Stimulated activated memory B cell treated with anti-CD40 and anti-IgM and Interleukin-4, amounts not matched to agents 10 μg/mL and 1 μg/mL and 100 μg/mL, for 72 hours (primary cell): Measurements from ENCODE around the gene GPATCH8.
"Not testable (repeated sequence)": the region's sequence is repeated elsewhere in the genome, so short reads cannot be mapped to it uniquely, and the experiment has no call there.

Source experiments
- ATAC-seq: fragments of 150-1000 bp; cut with Tn5 transposase; 2 replicates; pipeline ENCODE4 v1.10.0; 2021
- H3K27ac Mint-ChIP-seq: one replicate; pipeline ENCODE4 v1.8.0; 2022; ENCODE audit warnings: mild to moderate bottlenecking, mixed read lengths
- H3K27me3 Mint-ChIP-seq: one replicate; pipeline ENCODE4 v1.8.0; 2022; ENCODE audit warnings: mixed read lengths
- H3K36me3 Mint-ChIP-seq: one replicate; pipeline ENCODE4 v1.8.0; 2022; ENCODE audit warnings: mixed read lengths
- H3K4me1 Mint-ChIP-seq: one replicate; pipeline ENCODE4 v1.8.0; 2022; ENCODE audit warnings: mixed read lengths
- H3K4me3 Mint-ChIP-seq: one replicate; pipeline ENCODE4 v1.8.0; 2022; ENCODE audit warnings: mild to moderate bottlenecking, moderate library complexity, mixed read lengths
- H3K9me3 Mint-ChIP-seq: one replicate; pipeline ENCODE4 v1.8.0; 2022; ENCODE audit warnings: mixed read lengths

Gene GPATCH8

DNA sequence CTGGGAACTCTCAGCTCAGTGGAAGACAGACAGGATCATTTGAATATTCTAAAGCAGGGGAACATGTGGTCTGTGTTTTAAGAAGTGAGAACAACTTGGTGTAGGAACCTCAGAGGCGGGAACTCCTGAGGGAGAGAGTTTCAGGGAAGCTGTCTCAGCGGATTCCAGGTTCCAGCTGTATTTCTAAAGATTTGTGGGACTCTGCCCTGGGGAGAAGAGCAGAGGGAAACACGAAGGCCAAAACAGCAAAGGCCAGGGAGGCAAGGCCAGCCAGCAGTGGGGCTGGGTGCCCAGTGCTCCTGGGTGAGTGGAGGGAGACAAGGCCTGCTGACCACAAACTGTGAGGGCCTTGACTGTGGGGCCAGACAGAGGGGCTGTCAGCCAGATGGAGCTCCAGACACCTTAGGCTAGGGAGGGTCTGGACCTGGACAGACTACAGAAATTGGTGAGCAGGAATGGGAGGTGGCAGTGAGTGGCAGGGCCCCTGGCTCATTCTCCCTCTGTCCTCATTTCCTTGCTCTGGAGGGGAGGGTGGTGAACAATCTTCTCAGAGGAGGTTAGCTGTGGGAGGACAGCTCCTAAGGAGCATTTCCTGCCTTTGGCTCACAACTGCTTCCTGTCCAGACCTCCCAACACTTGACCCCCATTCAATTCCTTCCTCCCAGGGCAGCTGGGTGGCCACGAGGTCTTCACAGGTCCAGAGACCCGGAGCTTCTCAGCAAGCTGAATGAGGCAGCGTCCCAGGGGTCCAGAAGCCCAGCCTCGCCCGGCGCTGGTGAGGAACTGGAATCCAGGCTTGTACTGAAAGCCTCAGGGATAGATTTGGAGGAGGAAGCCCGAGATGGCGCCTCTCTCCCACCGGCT is 33.1 kb upstream of the GPATCH8 start:
- H3K4me1 Mint-ChIP-seq = peaks cover 19% of the 10 kb centered on the region
- ATAC-seq = no peak
- no peak overlapping the region for H3K4me3 Mint-ChIP-seq
- H3K9me3 Mint-ChIP-seq = no peaks in the 10 kb centered on the region
- no peaks in the 10 kb centered on the region for H3K36me3 Mint-ChIP-seq
- no peak overlapping the region for H3K27ac Mint-ChIP-seq
- H3K27me3 Mint-ChIP-seq = peaks cover 31% of the 10 kb centered on the region

DNA sequence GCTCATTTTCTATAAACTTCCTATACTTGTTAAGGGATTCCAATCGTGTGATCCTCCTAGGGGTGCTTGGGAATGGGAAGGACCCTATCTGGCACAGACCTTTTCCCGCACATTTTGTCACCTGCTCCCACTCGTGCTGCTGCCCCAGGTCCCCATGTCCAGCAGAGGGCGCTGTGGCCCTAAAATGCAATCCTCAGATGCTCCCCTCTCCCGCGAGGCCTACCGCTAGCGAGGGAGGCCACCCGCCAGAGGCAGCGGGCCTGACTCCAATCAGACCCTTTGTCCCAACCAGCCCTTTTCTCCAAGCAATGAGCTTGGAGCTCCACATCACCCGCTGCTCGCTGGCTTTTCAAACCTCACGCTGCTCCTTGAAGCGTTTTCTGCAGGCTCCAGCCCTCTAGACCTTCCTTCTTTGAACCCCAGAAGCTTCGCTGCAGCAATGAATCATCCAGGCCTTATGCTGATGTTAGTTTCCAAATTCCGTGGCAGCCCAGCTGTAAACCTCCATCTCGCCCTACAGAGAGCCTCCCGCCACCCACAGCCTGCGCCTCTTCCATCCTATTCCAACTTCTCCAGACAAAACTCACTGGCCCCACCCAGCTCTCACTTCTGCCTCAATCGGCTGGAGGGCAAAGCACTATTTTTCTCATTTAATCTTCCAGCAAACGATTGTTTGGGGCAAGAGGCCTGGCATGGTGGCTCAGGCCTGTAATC is 30.5 kb upstream of the GPATCH8 start:
- H3K36me3 Mint-ChIP-seq = no peaks in the 10 kb centered on the region
- peak; percentile 91 for ATAC-seq
- H3K4me3 Mint-ChIP-seq = peak overlapping the region; percentile 14
- peaks cover 5% of the 10 kb centered on the region for H3K27me3 Mint-ChIP-seq
- peaks cover 19% of the 10 kb centered on the region for H3K4me1 Mint-ChIP-seq
- no peak overlapping the region for H3K27ac Mint-ChIP-seq
- no peaks in the 10 kb centered on the region for H3K9me3 Mint-ChIP-seq

DNA sequence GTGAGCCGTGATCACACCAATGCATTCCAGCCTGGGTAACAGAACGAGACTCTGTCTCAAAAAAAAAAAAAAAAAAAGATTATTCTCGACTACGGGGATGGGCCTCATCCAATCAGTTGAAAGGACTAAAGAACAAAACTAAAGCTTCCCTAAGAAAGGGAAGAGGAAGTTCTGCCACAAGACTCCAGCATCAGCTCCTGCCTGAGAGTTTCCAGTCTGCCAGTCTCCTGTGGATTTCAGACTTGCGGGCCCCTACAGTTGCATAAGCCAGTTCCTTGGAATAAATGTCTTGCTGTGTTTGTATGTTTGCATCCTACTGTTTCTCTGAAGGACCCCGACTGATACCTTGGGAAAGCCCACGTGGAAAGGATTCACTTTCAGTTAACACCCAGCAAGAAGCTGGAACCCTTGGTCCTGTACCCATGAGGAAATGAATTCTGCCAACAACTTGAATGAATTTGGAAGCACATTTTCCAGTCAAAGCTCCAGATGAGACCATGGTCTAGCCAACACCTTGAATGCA is 27.8 kb upstream of the GPATCH8 start:
- Mint-ChIP-seq H3K4me1 (peaks cover 15% of the 10 kb centered on the region), H3K4me3 (no peak overlapping the region), H3K9me3 (peaks cover 4% of the 10 kb centered on the region)

DNA sequence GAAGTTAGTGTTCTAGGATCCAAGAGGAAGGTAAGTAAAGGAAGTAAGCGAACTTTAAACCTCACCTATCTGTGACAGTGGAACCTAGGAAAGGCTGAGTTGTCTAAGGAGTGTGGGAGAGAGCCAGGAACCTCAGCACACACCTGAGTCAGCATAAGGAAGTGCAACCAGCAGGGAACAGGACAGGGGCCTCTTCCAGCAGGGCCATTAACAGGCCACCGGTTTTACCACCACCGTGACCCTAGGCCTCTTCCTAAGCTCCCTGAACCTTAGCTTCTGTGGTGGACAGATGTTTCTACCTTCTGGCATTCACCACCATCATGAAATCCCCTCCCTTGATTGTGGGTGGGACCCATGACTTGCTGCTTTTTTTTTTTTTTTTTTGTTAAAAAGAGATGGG is 26.7 kb upstream of the GPATCH8 start:
- no peaks in the 10 kb centered on the region for H3K36me3 Mint-ChIP-seq
- H3K9me3 Mint-ChIP-seq = peaks cover 4% of the 10 kb centered on the region
- peaks cover 12% of the 10 kb centered on the region for H3K4me1 Mint-ChIP-seq
- peaks cover 9% of the 10 kb centered on the region for H3K27me3 Mint-ChIP-seq
- ATAC-seq = no peak
- no peak overlapping the region for H3K27ac Mint-ChIP-seq
- H3K4me3 Mint-ChIP-seq = no peak overlapping the region

More for the DNA sequence above, 27.8 kb upstream of the GPATCH8 start:
- Mint-ChIP-seq H3K36me3 (no peaks in the 10 kb centered on the region), H3K27ac (no peak overlapping the region), H3K27me3 (peaks cover under 1% of the 10 kb centered on the region)
- ATAC-seq = no peak

DNA sequence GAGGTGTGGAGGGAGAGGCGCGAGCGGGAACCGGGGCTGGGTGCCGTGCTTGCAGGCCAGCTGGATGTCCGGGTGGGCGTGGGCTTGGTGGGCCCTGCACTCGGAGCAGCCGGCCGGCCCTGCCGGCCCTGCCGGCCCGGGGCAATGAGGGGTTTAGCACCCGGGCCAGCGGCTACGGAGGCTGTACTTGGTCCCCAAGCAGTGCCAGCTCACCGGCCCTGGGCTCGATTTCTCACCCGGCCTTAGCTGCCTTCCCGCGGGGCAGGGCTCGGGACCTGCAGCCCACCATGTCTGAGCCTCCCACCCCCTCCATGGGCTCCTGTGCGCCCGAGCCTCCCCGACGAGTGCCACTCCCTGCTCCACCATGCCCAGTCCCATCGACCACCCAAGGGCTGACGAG is 24.7 kb upstream of the GPATCH8 start:
- no peak for ATAC-seq
- Mint-ChIP-seq H3K4me1 (no peaks in the 10 kb centered on the region), H3K9me3 (peaks cover 4% of the 10 kb centered on the region), H3K27ac (no peak overlapping the region), H3K36me3 (no peaks in the 10 kb centered on the region), H3K27me3 (peaks cover 9% of the 10 kb centered on the region), H3K4me3 (no peak overlapping the region)

DNA sequence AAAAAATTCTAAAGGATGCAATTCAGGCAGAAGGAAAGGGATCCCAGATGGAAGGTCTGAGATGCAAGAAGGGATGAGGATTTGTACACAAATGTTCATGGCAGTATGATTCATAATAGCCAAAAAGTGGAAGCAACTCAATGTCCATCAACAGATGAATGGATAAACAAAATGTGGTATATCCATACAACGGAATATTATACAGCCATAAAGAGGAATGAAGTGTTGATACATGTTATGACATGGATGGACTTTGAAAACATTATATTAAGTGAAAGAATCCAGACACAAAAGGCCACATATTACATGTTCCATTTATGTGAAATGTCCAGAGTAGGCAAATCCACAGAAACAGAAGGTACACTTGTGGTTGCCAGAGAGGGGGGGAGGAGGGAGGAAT is 23.9 kb upstream of the GPATCH8 start:
- ATAC-seq = no peak
- Mint-ChIP-seq H3K4me3 (no peak overlapping the region), H3K9me3 (peaks cover 4% of the 10 kb centered on the region), H3K36me3 (no peaks in the 10 kb centered on the region), H3K4me1 (no peaks in the 10 kb centered on the region), H3K27ac (no peak overlapping the region), H3K27me3 (peaks cover 9% of the 10 kb centered on the region)

DNA sequence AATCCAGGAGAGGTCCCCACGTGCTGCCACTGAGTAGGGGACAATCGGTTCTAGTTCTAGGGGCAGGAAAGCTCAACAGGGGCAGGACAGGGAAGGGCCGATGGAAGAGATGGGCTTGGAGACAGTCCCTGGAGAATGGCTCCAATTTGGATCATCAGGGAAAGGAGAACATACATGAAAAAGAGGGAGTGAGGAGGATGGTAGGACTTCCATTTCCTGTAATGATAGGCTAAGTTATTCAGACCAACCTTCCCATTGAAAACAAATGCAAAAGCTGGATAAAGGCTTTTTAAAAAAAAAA is 20.4 kb upstream of the GPATCH8 start:
- Mint-ChIP-seq H3K27me3 (peaks cover 32% of the 10 kb centered on the region), H3K36me3 (no peaks in the 10 kb centered on the region), H3K4me1 (no peaks in the 10 kb centered on the region), H3K9me3 (peaks cover 4% of the 10 kb centered on the region), H3K27ac (no peak overlapping the region), H3K4me3 (no peak overlapping the region)
- no peak for ATAC-seq

DNA sequence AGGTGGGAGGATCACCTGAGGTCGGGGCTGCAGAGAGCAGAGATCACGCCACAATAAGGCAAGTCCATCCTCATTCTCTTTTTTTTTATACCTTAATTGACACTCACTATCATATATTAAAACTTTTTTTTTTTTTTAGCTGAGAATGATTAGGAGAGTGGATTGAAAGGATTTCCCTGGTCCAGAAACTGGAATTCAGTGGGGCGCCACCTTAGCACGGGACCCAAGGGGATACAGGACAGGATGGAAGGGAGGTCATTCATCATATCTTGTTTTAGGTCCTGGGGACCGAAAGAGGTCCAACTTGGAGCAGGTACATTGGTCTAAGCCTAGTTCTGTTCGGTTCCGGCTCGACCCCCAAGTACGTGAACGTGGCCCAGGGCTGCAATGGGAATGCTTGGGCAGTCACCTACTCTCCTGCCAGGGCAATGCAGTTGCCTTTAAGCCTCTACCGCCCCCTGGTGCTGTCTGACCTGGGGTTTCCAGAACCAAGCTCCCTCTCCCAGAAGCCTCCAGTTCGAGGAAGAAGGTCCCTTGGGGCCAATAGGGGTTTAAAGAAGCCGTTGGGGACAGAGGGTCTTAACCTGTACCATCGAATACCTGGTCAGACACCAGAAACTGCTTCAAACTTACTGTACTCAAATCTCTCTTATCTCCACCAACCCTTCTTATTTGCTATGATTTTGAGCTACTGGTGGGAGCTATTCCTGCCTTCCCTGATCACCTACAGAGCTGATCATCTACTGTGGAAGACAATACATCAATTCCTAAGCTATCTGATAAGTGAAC is 19.9 kb upstream of the GPATCH8 start:
- H3K36me3 Mint-ChIP-seq = no peaks in the 10 kb centered on the region
- H3K27ac Mint-ChIP-seq = no peak overlapping the region
- H3K9me3 Mint-ChIP-seq = peaks cover 4% of the 10 kb centered on the region
- H3K27me3 Mint-ChIP-seq = peaks cover 32% of the 10 kb centered on the region
- ATAC-seq = no peak
- no peak overlapping the region for H3K4me3 Mint-ChIP-seq
- H3K4me1 Mint-ChIP-seq = no peaks in the 10 kb centered on the region

DNA sequence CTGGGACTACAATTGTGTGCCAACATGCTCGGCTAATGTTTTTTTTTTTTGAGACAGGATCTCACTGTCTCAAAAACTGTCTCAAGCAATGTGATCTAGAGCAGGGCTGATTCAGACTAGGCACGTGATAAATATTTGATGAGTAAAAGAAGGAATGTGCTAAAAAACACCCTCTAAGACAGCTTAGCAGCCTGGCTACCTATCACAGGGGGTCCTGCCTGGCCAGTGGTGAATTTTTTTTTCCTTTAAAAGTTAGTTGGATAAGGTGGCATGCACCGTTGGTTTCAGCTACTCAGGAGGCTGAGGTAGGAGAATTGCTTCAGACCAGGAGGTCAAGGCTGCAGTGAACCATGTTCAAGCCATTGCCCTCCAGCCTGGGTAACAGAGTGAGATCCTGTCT is 14.8 kb upstream of the GPATCH8 start:
- ATAC-seq = no peak
- Mint-ChIP-seq H3K27ac (no peak overlapping the region), H3K9me3 (no peaks in the 10 kb centered on the region), H3K4me1 (no peaks in the 10 kb centered on the region), H3K4me3 (no peak overlapping the region), H3K27me3 (peaks cover 36% of the 10 kb centered on the region), H3K36me3 (no peaks in the 10 kb centered on the region)

DNA sequence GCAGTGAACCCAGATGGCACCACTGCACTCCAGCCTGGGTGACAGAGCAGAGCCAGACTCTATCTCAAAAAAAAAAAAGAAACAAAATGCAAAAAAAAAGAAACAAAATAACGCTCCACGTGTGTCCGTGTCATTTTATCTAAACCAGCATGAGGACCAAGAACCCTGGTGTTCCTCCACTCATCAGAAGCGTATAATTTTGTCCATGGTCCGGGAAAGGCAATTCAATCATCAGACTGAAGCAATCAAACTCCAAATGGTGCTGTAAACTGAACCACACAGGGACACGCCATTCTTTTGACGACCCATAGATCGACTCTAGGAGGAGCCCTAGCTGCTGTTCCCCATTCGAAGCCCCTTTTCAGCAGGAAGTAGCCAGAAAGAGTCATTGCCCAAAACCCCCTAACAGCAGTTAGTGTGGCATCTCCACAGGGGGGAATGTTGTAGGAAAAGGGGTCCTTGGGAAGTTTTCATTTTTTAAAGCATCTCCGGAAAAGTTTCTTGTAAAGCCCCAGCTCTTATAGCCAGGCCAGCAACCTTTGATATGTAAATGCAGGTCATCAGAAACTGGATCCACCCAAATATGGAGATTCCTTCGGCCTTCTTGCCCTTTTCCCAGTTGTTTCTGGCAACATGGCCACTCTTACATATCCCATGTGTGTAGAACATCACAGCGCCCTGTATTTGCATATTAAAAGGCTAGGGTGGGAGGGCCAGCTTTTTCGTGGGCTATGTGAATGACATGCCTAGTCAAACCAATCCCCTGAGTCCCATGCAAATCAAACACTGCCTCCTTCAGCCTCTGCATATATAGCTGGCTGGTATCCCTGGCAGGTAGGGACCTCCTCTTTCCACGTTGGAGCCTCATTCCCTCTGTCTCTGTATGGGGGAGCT is 8.3 kb upstream of the GPATCH8 start:
- H3K27me3 Mint-ChIP-seq = peaks cover 35% of the 10 kb centered on the region
- H3K27ac Mint-ChIP-seq, H3K4me1 Mint-ChIP-seq, ATAC-seq, H3K9me3 Mint-ChIP-seq, H3K4me3 Mint-ChIP-seq, H3K36me3 Mint-ChIP-seq: not testable (repeated sequence)

DNA sequence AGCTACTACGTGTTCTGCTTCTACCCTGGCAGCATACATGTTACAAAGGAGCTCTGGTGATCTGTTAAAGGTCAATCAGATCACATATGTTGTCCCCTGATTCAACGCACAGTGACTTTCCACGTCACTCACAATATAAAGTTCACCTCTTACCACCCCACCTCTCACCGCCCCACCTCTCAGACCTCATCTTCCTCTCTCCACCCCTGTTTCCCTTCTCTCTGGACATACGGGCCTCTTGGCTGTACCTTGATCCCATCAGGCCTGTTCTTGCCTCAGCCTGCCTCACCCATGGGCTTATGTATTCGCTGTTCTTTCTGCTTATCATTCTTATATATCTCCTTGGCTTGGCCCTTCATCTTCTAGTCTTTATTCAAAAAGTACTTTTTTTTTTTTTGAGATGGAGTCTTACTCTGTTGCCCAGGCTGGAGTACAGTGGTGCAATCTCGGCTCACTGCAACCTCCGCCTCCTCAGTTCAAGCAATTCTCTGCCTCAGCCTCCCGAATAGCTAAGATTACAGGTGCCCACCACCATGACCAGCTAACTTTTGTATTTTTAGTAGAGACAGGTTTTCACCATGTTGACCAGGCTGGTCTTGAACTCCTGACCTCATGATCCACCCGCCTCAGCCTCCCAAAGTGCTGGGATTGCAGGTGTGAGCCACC is 3.9 kb upstream of the GPATCH8 start:
- not testable (repeated sequence) for H3K36me3 Mint-ChIP-seq, H3K4me3 Mint-ChIP-seq, H3K9me3 Mint-ChIP-seq, ATAC-seq, H3K27ac Mint-ChIP-seq
- H3K4me1 Mint-ChIP-seq = peaks cover 18% of the 10 kb centered on the region
- H3K27me3 Mint-ChIP-seq = peaks cover 35% of the 10 kb centered on the region

DNA sequence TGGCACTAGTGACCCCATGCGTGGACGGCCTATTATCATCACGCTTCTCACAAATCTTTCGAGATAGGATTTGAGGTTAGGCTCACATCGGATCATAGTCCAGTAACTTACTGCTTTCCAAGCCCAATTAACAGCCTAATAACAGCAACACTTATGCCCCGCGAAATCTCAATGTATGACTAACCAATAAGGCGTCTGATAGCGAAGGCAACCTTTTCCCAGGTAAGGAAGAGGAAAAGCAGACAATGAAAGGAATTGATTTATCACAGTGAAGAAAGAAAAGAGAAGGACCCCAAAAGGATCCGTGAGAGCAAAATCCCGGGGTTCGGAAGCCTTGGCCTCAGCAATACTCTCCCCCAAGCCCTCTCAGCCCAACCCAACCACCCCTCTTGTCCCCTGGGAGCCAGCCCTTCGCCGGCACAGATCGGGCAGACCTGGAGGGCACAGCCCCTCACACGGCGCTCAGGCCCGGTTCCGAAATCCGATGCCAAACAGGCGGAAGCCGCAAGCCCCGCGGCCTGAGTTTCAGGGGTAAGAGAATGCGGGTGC is 534 bp downstream of the GPATCH8 start:
- peaks cover 12% of the 10 kb centered on the region for H3K36me3 Mint-ChIP-seq
- peak overlapping the region; percentile 98 for H3K4me3 Mint-ChIP-seq
- peak overlapping the region; percentile 99 for H3K27ac Mint-ChIP-seq
- no peaks in the 10 kb centered on the region for H3K9me3 Mint-ChIP-seq
- ATAC-seq = peak; percentile 67
- H3K4me1 Mint-ChIP-seq = peaks cover 44% of the 10 kb centered on the region
- H3K27me3 Mint-ChIP-seq = peaks cover 23% of the 10 kb centered on the region

DNA sequence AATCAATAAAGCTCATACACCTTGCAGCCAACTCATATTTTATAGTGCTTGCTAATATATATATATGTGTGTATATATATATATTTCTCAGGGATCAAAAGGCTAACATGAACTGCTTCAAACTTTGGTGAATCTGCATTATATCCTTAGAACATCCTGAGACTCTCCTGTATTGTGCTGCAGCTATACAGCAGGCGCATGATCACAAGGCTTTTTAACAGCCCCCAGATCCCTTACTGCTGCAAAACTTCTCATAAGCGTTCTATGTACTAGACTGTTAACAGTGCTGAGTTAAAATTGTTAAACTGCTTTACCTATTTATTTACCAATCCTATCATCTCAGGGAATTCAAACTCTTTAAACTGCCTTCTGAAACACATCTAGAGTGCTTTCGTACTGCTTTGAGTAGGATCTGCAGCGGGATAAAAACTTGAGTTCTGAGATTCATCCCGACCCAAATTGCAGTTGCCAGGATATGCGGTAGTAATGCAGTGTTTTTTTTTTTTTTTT is 1.3 kb downstream of the GPATCH8 start:
- H3K4me1 Mint-ChIP-seq = peaks cover 52% of the 10 kb centered on the region

DNA sequence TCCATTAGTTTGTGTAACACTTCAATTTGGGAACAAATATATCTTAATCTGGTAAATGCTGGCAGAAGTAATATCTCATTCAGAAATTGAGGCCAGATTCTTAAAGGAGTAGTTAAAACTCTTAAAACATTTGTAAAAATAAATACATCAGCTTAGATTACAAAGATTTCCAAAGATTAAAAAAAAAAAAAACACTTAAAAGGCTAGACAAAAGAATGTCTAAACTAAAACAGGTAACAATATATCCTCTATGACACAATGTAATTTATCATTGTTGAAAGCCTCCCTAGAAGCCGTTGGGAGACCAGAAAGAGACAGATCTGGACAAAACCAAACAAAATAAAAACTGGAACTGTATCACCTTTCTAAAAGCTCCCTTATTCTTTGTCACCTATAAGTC is 3.5 kb downstream of the GPATCH8 start:
- Mint-ChIP-seq H3K36me3 (peaks cover 12% of the 10 kb centered on the region), H3K27me3 (no peaks in the 10 kb centered on the region), H3K4me3 (no peak overlapping the region), H3K4me1 (peaks cover 67% of the 10 kb centered on the region), H3K9me3 (no peaks in the 10 kb centered on the region), H3K27ac (no peak overlapping the region)
- ATAC-seq = no peak

More for the DNA sequence above, 1.3 kb downstream of the GPATCH8 start:
- Mint-ChIP-seq H3K9me3 (no peaks in the 10 kb centered on the region), H3K4me3 (peak overlapping the region; percentile 98), H3K27ac (peak overlapping the region; percentile 99), H3K36me3 (peaks cover 12% of the 10 kb centered on the region), H3K27me3 (peaks cover 16% of the 10 kb centered on the region)
- ATAC-seq = no peak
